Stimulated activated CD8-positive, alpha-beta memory T cell treated with anti-CD3 and anti-CD28 coated beads, Interleukin-15, amount 100 ng/mL, for 1 hour (primary cell): ENCODE results near the gene ZDHHC11.
"Not testable (repeated sequence)": the region's sequence is repeated elsewhere in the genome, so short reads cannot be mapped to it uniquely, and the experiment has no call there.

Experiments
- DNase-seq: peaks from one replicate; pipeline ENCODE4 v3.0.0-alpha.2; 2020; ENCODE audit warnings: low read depth

The ZDHHC11 gene

DNA sequence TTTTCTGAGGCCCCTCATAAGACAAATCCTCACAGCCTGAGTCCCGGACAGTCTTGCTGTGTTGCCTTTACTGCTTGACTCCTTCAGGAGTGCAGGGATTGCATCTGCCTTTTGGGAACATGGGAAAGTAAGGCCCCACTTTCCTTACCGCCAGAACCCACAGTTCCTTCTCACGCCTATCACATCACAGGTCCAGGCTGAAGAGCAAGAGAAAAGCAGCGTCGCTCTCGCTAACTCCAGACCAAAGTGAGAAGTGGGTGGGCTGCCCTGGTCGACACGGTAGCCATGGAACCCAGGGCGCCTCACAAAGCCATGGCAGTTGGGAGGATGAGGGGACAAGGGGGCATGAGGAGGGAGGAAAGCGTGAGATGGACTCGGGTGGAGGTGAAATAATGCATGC, 7.9 kb upstream of the ZDHHC11 start:
- DNase-seq, result no peak

DNA sequence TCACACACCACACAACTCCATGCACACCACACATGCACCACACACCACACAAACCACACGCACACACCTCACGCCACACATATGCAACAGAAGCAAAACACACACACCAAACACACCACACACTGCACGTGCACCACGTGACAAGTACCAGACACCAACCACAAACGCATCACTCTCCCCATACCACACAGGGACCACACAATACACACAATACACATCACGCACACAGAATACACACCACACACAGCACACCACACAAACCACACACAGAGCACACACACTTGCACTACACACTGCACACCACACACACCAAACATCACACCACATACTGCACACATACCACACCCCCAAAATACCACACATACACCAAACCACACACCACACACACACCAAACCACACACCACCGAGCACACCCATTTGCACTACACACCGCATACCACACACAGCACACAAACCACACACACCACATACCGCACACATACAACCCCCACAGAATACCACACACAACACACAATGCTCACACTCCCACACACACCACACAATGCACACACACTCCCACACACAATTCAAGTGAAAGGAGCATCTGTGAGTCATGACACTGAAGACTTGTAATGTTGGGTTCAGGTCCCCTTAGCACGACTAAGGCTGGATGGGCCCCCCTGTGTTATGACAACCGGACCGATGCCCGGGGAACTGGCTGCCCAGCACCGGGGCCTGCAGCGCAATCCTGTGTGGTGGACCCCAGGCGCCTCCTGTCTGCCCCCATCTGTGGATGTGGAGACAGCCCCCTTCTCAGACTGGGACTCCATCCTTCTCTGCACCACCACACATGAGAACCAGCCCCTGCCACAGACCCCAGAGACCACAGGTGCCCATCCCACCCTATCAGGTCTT, 6.0 kb upstream of the ZDHHC11 start:
- DNase-seq, result no peak

DNA sequence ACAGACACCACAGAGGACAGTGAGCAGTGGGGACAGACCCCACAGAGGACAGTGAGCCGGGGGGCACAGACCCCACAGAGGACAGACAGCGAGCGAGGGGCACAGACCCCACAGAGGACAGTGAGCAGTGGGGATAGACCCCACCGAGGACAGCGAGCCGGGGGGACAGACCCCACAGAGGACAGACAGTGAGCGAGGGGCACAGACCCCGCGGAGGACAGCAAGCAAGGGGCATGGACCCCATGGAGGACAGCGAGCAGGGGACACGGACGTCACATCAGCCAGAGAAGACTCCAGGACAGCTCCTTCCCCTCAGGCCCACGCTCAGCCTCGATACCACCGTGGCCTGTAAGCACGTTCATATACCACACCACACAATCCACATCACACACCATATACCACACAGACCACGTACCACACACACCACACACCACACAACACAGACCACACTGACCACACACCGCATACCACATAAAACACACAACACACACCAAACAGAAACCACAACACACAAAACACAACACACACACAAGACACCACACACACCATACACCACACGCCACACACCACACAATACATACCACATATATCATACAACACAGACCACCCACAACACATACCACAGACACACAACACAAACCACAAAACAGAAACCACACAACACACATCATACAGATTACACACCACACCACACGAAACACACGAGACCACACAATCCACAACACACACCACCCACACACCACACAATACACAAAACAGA, 5.2 kb upstream of the ZDHHC11 start:
- no peak for DNase-seq

DNA sequence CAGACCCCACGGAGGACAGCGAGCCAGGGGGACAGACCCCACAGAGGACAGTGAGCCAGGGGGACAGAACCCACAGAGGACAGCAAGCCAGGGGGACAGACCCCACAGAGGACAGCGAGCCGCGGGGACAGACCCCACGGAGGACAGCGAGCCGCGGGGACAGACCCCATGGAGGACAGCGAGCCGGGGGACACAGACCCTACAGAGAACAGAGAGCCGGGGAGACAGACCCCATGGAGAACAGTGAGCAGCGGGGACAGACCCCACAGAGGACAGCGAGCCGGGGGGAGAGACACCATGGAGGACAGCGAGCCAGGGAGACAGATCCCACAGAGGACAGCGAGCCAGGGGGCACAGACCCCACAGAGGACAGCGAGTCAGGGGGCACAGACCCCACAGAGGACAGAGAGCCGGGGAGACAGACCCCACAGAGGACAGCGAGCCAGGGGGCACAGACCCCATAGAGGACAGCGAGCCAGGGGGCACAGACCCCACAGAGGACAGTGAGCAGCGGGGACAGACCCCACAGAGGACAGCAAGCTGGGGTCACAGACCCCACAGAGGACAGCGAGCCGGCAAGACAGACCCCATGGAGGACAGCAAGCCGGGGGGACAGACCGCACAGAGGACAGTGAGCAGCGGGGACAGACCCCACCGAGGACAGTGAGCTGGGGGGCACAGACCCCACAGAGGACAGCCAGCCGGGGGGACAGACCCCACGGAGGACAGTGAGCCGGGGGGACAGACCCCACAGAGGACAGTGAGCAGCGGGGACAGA, 4.4 kb upstream of the ZDHHC11 start:
- DNase-seq, result no peak

DNA sequence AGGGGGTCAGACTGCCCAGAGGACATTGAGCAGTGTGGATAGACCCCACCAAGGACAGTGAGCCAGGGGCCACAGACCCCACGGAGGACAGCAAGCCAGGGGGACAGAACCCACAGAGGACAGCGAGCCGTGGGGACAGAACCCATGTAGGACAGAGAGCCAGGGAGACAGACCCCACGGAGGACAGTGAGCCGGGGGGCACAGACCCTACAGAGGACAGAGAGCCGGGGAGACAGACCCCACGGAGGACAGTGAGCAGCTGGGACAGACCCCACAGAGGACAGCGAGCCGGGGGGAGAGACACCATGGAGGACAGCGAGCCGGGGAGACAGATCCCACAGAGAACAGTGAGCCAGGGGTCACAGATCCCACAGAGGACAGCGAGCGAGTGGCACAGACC, 3.4 kb upstream of the ZDHHC11 start:
- no peak for DNase-seq

DNA sequence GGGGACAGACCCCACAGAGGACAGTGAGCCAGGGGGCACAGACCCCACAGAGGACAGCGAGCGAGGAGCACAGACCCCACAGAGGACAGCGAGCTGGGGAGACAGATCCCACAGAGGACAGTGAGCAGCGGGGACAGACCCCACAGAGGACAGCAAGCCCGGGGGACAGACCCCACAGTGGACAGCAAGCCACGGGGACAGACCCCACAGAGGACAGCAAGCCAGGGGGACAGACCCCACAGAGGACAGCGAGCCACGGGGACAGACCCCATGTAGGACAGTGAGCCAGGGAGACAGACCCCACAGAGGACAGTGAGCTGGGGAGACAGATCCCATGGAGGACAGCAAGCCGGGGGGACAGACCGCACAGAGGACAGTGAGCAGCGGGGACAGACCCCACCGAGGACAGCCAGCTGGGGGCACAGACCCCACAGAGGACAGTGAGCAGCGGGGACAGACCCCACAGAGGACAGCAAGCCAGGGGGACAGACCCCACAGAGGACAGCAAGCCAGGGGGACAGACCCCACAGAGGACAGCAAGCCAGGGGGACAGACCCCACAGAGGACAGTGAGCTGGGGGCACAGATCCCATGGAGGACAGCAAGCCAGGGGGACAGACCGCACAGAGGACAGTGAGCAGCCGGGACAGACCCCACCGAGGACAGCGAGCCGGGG, 2.8 kb upstream of the ZDHHC11 start:
- not testable (repeated sequence) for DNase-seq

DNA sequence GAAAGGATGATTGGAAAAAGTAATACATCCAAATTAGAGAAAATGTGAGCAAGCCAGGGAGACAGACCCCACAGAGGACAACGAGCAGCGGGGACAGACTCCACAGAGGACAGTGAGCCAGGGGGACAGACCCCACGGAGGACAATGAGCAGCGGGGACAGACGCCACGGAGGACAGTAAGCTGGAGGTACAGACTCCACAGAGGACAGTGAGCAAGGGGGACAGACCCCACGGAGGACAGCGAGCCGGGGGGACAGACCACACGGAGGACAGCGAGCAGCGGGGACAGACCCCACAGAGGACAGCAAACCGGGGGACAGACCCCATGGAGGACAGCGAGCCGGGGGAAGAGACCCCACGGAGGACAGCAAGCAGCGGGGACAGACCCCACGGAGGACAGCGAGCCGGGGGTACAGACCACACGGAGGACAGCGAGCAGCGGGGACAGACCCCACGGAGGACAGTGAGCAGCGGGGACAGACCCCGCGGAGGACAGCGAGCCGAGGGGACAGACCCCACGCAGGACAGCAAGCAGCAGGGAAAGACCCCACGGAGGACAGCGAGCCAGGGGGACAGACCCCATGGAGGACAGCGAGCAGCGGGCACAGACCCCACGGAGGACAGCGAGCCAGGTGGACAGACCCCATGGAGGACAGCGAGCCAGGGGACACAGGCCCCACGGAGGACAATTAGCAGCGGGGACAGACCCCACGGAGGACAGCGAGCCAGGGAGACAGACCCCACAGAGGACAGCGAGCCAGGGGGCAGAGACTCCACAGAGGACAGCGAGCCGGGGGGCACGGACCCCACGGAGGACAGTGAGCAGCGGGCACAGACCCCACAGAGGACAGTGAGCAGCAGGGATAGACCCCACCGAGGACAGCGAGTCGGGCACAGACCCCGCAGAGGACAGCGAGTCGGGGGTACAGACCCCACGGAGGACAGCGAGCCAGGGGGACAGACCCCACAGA, 1.9 kb upstream of the ZDHHC11 start:
- no peak for DNase-seq

DNA sequence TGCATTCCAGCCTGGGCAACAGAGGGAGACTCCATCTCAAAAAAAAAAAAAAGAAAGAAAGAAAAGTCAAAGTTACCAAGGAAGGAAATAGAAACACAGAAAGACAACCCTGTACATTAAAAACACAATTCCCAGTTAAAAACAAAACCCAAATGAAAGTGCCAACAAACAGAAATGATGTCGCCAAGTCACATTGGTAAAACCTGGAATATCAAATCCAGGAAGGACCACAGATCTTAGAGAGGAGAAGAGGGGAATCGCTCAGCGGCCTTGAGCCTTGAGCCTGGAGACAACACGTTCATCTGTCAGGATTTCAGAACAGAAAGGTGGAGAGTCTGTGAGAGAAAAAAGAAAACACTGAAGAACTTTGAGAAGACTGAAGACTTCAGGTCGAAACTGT, 1.2 kb upstream of the ZDHHC11 start:
- DNase-seq, result no peak

DNA sequence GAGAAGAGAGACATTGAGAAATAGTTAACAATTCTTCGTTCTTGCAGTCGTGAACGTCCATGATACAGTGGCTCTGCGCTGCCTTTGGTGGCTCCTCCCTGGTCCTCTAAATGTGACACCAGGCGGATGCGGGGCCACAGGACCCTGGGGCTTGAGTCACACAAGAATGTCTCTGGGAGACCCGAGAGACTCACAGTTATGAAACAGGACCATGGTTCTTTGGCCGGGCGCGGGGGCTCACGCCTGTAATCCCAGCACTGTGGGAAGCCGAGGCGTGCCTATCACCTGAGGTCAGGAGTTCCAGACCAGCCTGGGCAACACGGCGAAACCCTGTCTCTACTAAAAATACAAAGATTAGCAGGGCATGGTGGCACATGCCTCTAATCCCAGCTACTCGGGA, 767 bp upstream of the ZDHHC11 start:
- DNase-seq, result no peak

DNA sequence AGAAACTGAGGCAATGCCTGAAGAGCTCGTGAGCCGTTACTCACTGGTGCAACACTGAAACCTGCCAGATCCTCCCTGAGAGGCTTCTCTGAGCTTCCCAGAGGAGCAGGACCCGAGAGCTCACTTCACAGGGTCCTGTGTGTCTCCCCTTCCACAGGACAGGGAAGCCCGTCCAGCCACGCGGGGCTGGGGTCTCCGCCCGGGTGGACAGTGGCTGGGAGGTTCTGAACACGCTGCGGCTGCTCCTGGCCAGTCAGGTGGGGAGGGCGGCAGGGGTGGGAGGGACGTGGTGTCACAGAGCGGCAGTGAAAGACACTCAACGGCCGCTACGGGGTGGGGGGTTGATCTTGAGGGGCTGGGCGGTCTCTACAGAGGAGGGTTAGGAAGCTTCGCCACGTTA, 290 bp upstream of the ZDHHC11 start:
- no peak for DNase-seq

DNA sequence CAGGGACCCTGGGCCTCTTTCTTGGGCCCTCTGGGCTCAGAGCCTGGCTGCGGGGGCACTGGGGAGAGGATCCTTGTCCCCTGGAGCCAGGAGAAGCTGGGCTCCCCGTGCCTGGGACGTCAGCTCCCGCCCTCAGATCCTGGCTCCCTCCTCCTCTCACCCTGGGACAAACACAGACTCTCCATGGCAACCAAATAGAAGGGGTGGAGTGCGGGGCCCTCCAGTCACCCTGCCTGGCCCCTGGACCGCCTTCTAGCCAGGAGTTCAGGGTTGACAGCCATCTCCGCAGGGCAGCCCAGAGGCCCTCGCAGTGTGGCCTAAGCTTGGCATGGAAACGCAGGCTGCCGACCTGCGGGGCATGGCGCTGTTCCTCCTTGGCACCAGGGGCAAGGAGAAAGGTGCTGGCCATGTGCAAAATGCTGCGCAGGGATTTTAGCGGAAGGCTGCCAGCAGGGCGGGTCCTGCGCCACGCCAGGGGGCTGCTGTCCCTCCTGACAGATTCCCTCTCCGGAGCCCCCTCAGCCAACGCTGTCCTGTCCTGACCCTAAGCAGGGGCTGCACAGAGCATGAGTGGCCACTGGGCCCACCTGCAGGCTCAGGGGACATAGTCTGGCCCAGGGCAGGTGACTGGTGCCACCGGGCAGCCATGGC, 1.0 kb downstream of the ZDHHC11 start:
- DNase-seq, result no peak

DNA sequence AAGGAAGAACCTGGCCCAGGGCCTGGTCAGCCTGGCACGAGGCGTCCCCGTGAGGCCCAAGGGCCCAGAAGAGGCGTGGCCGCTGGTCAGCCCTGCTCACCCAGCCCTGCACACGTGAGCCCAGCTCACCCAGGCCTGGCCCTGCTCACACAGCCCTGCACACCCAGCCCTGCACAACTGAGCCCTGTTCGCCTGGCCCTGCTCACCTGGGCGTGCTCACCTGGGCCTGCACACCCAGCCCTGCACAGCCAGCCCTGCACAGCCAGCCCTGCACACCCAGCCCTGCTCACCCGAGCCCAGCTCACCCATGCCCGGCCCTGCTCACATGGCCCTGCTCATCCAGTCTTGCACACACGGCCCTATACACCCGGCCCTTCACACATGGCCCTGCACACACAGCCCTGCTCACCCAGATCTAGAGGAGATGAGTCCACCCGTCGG, 2.1 kb downstream of the ZDHHC11 start:
- DNase-seq, result no peak

DNA sequence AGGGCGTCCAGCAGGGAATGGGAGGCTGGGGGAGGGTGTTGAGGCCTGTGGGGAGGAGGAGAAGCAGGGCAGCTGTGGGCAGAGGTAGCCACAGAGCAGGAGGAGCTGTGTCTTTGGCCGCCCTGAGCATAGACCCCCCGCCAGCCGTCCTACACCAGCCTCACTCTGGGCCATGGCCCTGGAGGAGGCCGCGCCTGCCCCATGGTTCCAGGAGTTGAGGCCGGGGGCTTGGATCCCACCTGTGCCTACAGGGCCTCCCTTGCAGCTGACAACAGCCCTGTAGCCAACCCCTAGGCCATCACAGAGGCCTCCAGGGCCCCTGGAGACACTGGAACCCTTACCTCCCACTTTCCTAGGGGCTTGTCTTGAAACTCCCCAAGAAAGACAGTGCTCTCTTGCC, 3.0 kb downstream of the ZDHHC11 start:
- DNase-seq, result not testable (repeated sequence)

DNA sequence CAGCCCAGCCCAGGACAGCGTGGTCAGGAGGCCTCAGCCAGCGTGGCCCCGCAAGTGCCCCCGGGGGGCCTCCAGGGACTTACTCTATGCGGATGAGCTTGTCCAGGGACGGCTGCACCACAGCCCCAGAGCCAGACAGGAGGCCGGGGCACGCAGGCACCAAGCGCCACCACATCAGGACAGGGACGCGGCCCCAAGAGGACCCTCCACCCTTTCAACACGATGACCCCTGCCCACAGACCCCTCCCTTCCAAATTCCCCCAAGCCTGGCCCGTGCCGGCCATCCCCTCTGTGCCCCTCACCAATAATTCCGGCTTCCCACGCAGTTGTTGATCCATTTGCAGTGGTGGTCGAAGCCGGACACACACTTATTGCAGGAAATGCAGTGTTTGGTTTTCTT, 3.6 kb downstream of the ZDHHC11 start:
- not testable (repeated sequence) for DNase-seq

DNA sequence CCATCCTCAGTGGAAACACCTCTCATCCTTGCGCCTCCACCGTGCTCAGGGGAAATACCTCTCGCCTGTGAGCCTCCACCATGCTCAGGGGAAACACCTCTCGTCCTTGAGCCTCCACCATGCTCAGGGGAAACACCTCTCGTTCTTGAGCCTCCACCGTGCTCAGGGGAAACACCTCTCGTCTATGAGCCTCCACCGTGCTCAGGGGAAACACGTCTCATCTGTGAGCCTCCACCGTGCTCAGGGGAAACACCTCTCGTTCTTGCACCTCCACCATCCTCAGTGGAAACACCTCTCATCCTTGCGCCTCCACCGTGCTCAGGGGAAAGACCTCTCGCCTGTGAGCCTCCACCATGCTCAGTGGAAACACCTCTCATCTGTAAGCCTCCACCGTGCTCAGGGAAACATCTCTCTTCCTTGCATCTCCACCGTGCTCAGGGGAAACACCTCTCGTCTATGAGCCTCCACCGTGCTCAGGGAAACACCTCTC, 4.1 kb downstream of the ZDHHC11 start:
- DNase-seq, result not testable (repeated sequence)

DNA sequence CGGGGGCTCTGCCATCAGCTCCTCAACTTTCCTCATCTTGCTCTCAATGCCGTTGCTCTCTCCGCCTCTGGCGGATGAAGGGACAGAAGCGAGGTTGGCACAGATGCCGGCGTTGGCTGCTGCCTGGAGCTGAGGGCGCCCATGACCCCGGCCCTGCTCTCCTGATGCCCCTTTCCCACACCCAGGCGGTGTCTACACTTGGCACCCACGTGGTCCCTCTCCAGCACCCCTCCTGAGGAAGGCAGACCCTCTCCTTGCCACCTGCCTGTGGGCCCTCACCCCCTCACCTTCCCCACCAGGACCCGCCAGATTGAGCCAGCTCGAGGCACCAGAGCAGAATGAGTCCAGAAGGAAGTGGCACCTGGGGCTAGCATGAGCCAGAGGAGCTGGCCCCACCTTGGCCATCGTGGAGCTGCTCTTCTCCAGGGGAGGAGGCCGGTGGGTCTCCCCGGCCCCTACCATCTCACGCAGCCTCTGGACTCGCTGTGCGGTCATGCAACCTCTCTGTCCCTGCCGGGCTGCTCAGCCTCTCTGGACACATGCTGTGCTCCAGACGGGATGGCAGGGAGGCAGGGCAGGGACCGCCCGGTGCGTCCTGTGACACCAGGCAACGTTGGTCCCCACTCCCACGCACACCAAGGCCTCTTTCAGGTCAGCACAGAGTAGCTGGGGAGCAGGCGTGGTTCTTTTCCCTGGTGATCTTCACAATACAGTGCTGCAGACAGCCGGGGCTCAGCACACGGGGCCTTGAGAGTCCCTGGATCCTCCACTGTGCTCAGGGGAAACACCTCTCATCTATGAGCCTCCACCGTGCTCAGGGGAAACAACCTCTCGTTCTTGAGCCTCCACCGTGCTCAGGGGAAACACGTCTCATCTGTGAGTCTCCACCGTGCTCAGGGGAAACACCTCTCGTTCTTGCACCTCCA, 4.8 kb downstream of the ZDHHC11 start:
- not testable (repeated sequence) for DNase-seq

DNA sequence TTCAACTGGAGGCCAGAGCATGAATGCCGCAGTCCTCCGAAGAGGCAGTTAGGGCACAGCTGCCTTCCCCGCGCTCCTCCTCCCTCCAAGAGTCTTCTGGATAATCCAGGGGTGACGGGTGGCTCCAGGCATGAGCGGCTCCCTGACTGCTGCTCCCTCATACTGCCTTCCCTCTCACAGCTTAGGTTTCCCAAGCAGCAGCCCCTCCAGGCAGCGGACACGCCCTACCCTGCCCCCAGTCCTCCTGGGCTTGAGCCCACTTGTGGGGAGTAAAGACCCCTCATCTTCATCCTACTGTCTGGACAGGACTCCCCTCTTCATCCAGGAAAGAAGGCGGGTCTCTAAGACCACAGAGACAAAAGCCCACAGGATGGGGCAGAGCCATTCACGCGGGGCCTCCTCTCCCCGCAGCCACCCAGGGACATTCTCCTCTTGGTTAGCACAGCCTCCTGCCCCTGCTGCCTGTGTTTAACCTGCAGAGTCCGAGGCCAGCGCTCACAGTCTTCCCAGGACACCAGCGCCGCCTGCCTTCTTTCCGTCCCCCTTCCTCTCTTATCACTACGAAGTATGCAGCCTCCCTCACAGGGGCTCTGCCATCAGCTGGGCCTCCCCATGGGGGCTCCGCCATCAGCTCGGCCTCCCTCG, 5.6 kb downstream of the ZDHHC11 start:
- not testable (repeated sequence) for DNase-seq

DNA sequence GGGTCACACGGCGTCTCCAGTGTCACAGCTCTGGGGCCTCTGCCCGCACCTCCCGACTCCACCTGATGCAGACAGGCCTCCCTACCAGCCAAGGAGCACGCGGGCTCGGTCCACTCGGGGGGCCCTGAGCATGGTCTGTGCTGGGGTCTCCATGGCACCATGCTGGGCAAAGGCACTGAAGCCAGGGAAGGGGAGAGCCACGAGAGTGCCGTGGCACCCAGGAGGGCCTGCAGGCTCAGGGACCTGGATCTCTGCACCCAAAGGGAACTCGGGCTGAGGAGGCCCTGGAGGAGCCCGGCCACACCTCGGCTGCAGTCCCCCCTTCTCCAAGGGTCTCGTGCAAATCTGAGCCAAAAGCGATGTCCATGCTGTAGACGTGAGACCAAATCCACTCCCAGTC, 6.4 kb downstream of the ZDHHC11 start:
- not testable (repeated sequence) for DNase-seq
